ENCODE data around the gene PDSS2. TPM values are rescaled to one million over a fixed set of nuclear protein-coding genes. Genes with fewer than 3 reads are reported as not detected.

PDSS2 gene
- total RNA-seq, 1 donor: 12.3 TPM

GRCh38 chr6:107490566-107491137 is 31.3 kb upstream of the PDSS2 start:
- H3K36me3 ChIP-seq (ENCODE audit: insufficient read depth, low read length): no peaks in the 10 kb centered on the region
- no peaks in the 10 kb centered on the region for H3K9me3 ChIP-seq (ENCODE audit: low read depth, low read length)
- H3K4me2 ChIP-seq (ENCODE audit: insufficient read depth, low read length): peak overlapping the region; percentile 80
- peak overlapping the region; percentile 78 for H2AFZ ChIP-seq (ENCODE audit: low read length)
- peaks cover 7% of the 10 kb centered on the region for H4K20me1 ChIP-seq (ENCODE audit: insufficient read depth, low read length)
- H3K4me3 ChIP-seq (ENCODE audit: insufficient read depth, low read length): peak overlapping the region; percentile 73
- peak; percentile 76 for DNase-seq (ENCODE audit: insufficient read length, low spot score, missing footprints)
- H3K79me2 ChIP-seq (ENCODE audit: insufficient read depth, low read length): no peaks in the 10 kb centered on the region
- peaks cover 56% of the 10 kb centered on the region for H3K27me3 ChIP-seq (ENCODE audit: insufficient read depth, low read length)
- no peak overlapping the region for H3K27ac ChIP-seq (ENCODE audit: low read depth, low read length)
- H3K4me1 ChIP-seq (ENCODE audit: insufficient read depth, low read length): peaks cover 42% of the 10 kb centered on the region
- no peak for TF ChIP-seq CTCF (IDR thresholded peaks at IDR 0.05; ENCODE audit: extremely low read depth, low read depth, low read length)

- Histone ChIP-seq H3K36me3 (ENCODE audit: insufficient read depth, low read length) (no peaks in the 10 kb centered on the region), H3K27ac (ENCODE audit: low read depth, low read length) (no peak within 1 kb of the TSS), H2AFZ (ENCODE audit: low read length) (peak within 1 kb of the TSS; percentile 96), H3K79me2 (ENCODE audit: insufficient read depth, low read length) (no peaks in the 10 kb centered on the region), H3K4me3 (ENCODE audit: insufficient read depth, low read length) (peak within 1 kb of the TSS; percentile 73), H3K4me2 (ENCODE audit: insufficient read depth, low read length) (peak within 1 kb of the TSS; percentile 94), H4K20me1 (ENCODE audit: insufficient read depth, low read length) (peaks cover 7% of the 10 kb centered on the region), H3K4me1 (ENCODE audit: insufficient read depth, low read length) (peaks cover 36% of the 10 kb centered on the region), H3K27me3 (ENCODE audit: insufficient read depth, low read length) (peaks cover 56% of the 10 kb centered on the region), H3K9me3 (ENCODE audit: low read depth, low read length) (no peaks in the 10 kb centered on the region)
- TF ChIP-seq CTCF (IDR thresholded peaks at IDR 0.05; ENCODE audit: extremely low read depth, low read depth, low read length): no peak
- peak; percentile 93 for DNase-seq (ENCODE audit: insufficient read length, low spot score, missing footprints)
Observed at GRCh38 chr6:107489636-107490565, 30.5 kb upstream of the PDSS2 start, which contains the start of gene SOBP. TSS of gene SOBP (plus strand) at chr6:107490117. CDS start at chr6:107490617, 500 bp downstream.

GRCh38 chr6:107488875-107489635 is 29.7 kb upstream of the PDSS2 start:
- H3K4me2 ChIP-seq (ENCODE audit: insufficient read depth, low read length): peak overlapping the region; percentile 94
- H2AFZ ChIP-seq (ENCODE audit: low read length): peak overlapping the region; percentile 96
- no peak overlapping the region for H3K27ac ChIP-seq (ENCODE audit: low read depth, low read length)
- peaks cover 53% of the 10 kb centered on the region for H3K27me3 ChIP-seq (ENCODE audit: insufficient read depth, low read length)
- H3K4me1 ChIP-seq (ENCODE audit: insufficient read depth, low read length): peaks cover 36% of the 10 kb centered on the region
- peaks cover 7% of the 10 kb centered on the region for H4K20me1 ChIP-seq (ENCODE audit: insufficient read depth, low read length)
- H3K79me2 ChIP-seq (ENCODE audit: insufficient read depth, low read length): no peaks in the 10 kb centered on the region
- peak overlapping the region; percentile 73 for H3K4me3 ChIP-seq (ENCODE audit: insufficient read depth, low read length)
- no peaks in the 10 kb centered on the region for H3K36me3 ChIP-seq (ENCODE audit: insufficient read depth, low read length)
- no peak for TF ChIP-seq CTCF (IDR thresholded peaks at IDR 0.05; ENCODE audit: extremely low read depth, low read depth, low read length)
- DNase-seq (ENCODE audit: insufficient read length, low spot score, missing footprints): peak; percentile 93
- no peaks in the 10 kb centered on the region for H3K9me3 ChIP-seq (ENCODE audit: low read depth, low read length)
